GM19397 (cell line): ENCODE measurements around the gene OR4D6.

ENCODE experiments used
- ATAC-seq: cut with Tn5 transposase; IDR thresholded peaks from one replicate; pipeline ENCODE4 v1.9.1; 2021; ENCODE audit warnings: mild to moderate bottlenecking, moderate library complexity; ENCODE audit not compliant: unreplicated experiment

OR4D6 gene

DNA sequence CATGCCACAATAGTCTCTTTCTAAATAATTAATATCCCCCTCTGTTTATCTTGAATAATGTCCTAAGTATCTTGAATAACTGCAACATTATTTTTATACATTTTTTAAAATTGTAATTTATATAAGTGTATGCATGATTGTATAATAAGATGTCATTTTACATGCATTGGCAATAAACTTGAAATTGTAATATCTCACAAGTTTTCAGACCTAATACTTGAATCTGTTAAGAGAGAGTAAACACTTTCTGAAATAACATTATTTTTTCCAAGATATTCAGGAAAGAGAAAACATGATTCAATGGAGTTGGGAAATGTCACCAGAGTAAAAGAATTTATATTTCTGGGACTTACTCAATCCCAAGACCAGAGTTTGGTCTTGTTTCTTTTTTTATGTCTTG is 46.5 kb downstream of the OR4D6 start, which contains the start of gene OR4D11:
Gene OR4D11, plus strand, starts transcription at position 301 of the 400 bp plus-strand sequence. Its CDS starts 0 bp downstream, at position 301.
- no peak for ATAC-seq
